ENCODE data around the gene HES1. TPM values are rescaled to one million over a fixed set of nuclear protein-coding genes. Genes with fewer than 3 reads are reported as not detected.

HES1 gene
- total and polyA plus RNA-seq, 9 of the 15 experiments (the other 6 are each of a cell fraction or from before 2014, with no cell fraction given) = 3.4 to 37.0 (median 19.3) TPM

GRCh38 chr3:194129581-194130133 is 6.3 kb upstream of the HES1 start:
- intact Hi-C loops (cut with micrococcal nuclease) (loop anchor here (10.0 kb wide), 1 partner anchor 155 kb away; no protein-coding TSS in a partner anchor), in situ Hi-C loops (cut with MboI) (no loop called here)
- Histone ChIP-seq H3K9me3 (replicated peaks; ENCODE audit: control insufficient read depth, insufficient read depth, low read depth, low read length) (no peaks in the 10 kb centered on the region), H3K4me1 (replicated peaks in 1 of 2; ENCODE audit: control insufficient read depth in 2 of 2, insufficient read depth in 2 of 2, low read length in 2 of 2) (peaks cover 9 to 14% of the 10 kb centered on the region in 2 experiments; a peak in 4 of 5 replicates), H3K79me2 (ENCODE audit: control insufficient read depth, insufficient read depth, low read length) (peaks cover 4% of the 10 kb centered on the region; the same call in 1 of the 3 replicates), H3K27ac (ENCODE audit: extremely low read depth, low read depth, low read length) (no peak overlapping the region), H3K4me3 (no peak overlapping the region), H2AFZ (ENCODE audit: low read depth, low read length) (no peak overlapping the region), H3K9me1 (ENCODE audit: control insufficient read depth, insufficient read depth, low read length) (peaks cover 4% of the 10 kb centered on the region), H3K9ac (ENCODE audit: insufficient read depth in 1 of 2, low read depth in 2 of 2, low read length in 2 of 2) (no peak overlapping the region), H3K36me3 (ENCODE audit: control insufficient read depth, insufficient read depth, low read length) (no peaks in the 10 kb centered on the region), H3K4me2 (ENCODE audit: insufficient read depth, low read length) (no peak overlapping the region), H4K20me1 (replicated peaks; ENCODE audit: control insufficient read depth, insufficient read depth, low read length) (no peaks in the 10 kb centered on the region), H3K27me3 (ENCODE audit: control insufficient read depth in 2 of 2, insufficient read depth in 2 of 2, low read length in 2 of 2) (no peaks in the 10 kb centered on the region)
- ATAC-seq (no peak), FAIRE-seq (no peak), DNase-seq (ENCODE audit: extremely low read depth in 1 of 4, low spot score in 3 of 4) (no peak)
- 28% methylated on average over 6 of the region's 7 CpGs for WGBS (ENCODE audit: insufficient coverage, low coverage, missing lambda C conversion rate)
- TF ChIP-seq ZNF57 (CRISPR knock-in tag; IDR thresholded peaks at IDR 0.05) = no peak
- no peak for TF ChIP-seq RBM22 (IDR thresholded peaks at IDR 0.05; ENCODE audit: low read depth, low read length, poor library complexity, severe bottlenecking)
- no peak for TF ChIP-seq NEUROD1 (IDR thresholded peaks at IDR 0.05; ENCODE audit: borderline replicate concordance, low read depth, low read length, partially characterized antibody)
- no peak for TF ChIP-seq ZNF740 (CRISPR knock-in tag; IDR thresholded peaks at IDR 0.05)
- TF ChIP-seq ZNF740 (tag; IDR thresholded peaks at IDR 0.05) = no peak
- TF ChIP-seq ELF1 (tag; IDR thresholded peaks at IDR 0.05) = no peak
- POLR2A ChIA-PET = interaction anchor here (1.1 to 1.7 kb wide), 3 partner anchors 10 to 194 kb away, joined by 3 to 6 read pairs (median 5); no protein-coding TSS in a partner anchor
- BruUV-seq (replicated peaks) = no TSS peak
- CTCF ChIA-PET (ENCODE audit: low intra/inter-chr PET ratio) = no interaction called here
